Ovary (tissue), 3 donors: ENCODE data around the gene MRPL24.

Experiments
- CTCF ChIP-seq, 3 donors: fragments of 450-650 bp in 2 of 3; fragments of 200-600 bp in 1 of 3; IDR thresholded peaks; one replicate each; pipeline versions ENCODE4 v1.5.1 to v1.8.0; 2016 to 2022; ENCODE audit warnings: antibody characterized with exemption in 3 of 3, mild to moderate bottlenecking in 1 of 3
- EP300 ChIP-seq: sonication (generic); formaldehyde crosslinking; IDR thresholded peaks from one replicate; pipeline ENCODE4 v1.6.1; 2017; ENCODE audit warnings: antibody characterized with exemption
- POLR2A ChIP-seq: fragments of 450-650 bp; IDR thresholded peaks from one replicate; pipeline ENCODE4 v1.6.1; 2017; ENCODE audit warnings: antibody characterized with exemption, mild to moderate bottlenecking, moderate library complexity
- donor health status: DM: no; HTN: no; CAD: no.

DNA sequence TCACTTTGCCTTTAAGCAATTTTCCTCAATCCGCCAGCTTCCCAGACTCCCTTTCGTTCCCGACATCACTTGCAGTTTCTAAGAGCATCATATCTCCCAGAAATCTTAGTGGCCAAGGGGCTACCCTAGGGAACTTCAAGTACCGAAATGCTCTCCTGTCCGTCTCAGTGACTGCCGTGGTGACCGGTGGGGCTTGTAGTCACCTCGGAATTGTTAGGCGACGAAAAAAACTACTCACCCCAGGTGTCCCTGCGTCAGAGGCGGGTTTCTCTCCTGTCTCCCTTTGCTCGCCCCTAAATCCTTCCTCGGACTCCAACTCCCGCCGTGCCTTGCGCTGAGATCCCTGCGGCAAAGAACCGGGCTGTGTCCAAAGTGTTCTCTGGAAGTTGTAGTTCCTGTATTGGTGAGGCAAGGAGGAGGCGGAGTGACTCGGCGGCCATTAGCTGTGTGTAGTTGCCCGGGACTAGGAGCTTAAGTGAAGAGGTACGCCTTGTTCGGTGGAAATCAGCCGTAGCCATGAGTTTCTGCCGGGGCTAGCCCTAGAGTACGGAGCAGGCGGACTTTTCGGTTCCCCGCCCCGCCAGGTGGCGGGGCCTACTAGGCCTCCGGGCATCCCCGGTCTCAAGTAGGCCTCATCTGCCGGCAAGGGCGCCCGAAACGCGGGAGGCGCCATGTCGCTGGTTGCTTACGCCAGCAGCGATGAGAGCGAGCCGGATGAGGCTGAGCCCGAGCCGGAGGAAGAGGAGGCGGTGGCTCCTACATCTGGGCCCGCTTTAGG is 26.4 kb upstream of the MRPL24 start, which contains the start of gene PRCC:
- TF ChIP-seq CTCF (IDR thresholded peaks at IDR 0.05), result no peak
- peak; percentile 70 for TF ChIP-seq POLR2A
- TF ChIP-seq EP300, result no peak
